GM12873 (cell line): ENCODE results near the gene RBM38.

Source experiments
- TF ChIP-seq, protein P1 (sequence below): IDR thresholded peaks from 2 replicates; pipeline ENCODE4 v1.5.1; 2012; ENCODE audit warnings: low read depth, mild to moderate bottlenecking, moderate library complexity, low read length, control low read depth; ENCODE audit not compliant: insufficient read depth; ENCODE audit errors: missing control alignments

The RBM38 gene

DNA sequence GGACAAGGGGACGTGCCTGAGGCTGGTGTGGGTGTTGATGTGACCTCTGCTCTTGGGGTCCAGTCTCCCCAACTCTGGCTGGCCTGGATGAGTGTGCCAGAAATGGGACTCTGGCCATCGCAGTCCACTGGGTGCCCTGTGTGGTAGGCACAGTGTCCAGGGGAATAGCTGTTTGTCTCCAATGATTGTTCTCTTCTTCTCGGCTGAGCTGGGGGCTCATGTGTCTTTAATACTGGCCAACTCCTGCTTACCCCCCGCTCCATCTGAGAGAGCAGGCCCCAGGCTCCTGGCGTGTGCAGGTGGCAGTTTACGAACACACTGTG, 45.0 kb downstream of the RBM38 start:
- TF ChIP-seq, protein P1, sequence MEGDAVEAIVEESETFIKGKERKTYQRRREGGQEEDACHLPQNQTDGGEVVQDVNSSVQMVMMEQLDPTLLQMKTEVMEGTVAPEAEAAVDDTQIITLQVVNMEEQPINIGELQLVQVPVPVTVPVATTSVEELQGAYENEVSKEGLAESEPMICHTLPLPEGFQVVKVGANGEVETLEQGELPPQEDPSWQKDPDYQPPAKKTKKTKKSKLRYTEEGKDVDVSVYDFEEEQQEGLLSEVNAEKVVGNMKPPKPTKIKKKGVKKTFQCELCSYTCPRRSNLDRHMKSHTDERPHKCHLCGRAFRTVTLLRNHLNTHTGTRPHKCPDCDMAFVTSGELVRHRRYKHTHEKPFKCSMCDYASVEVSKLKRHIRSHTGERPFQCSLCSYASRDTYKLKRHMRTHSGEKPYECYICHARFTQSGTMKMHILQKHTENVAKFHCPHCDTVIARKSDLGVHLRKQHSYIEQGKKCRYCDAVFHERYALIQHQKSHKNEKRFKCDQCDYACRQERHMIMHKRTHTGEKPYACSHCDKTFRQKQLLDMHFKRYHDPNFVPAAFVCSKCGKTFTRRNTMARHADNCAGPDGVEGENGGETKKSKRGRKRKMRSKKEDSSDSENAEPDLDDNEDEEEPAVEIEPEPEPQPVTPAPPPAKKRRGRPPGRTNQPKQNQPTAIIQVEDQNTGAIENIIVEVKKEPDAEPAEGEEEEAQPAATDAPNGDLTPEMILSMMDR, result no peak

DNA sequence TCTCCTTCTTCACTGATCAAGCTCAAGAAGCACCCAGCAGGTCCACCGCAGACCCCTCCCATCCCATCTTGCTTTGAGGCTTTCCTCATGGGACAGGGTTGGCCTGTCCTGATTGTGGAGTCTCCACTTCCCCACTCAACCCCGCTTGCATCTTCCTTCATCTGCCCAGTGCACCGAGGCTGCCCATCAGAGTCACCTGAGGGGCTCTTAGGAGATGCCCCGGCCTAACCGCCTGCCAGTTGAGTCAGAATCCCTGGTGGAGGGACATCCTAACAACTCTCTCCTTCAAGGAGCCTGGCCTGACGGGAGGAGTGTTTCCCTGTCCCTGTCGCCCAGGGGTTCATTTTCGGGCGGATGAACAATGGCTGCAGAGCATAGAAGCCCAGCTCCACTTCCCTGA, 46.1 kb downstream of the RBM38 start:
- TF ChIP-seq, protein P1, result no peak

DNA sequence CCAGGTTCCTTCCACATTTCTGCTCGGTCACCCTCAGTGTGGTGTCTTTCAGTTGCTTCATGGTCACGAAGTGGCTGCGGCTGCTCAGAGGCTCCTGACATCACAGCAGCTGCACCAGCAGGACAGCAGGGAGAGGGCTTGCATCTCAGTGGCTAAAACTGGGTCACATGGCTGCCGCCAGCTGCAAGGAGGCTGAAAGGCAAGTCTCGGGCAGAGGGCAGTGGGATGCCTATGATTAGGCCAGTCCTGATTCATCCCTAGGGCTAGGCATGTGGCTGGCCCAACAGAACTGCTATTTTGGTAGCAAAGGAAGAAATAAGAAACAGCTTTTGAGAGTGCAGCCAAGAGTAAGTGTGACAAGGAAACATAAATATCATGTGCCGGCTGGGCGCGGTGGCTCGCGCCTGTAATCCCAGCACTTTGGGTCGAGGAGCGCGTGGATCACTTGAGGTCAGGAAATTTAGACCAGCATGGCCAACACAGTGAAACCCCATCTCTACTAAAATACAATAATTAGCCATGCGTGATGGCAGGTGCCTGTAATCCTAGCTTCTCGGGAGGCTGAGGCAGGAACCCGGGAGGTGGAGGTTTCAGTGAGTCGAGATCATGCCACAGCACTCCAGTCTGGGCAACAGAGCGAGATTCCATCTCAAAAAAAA, 46.6 kb downstream of the RBM38 start:
- TF ChIP-seq, protein P1, result no peak

DNA sequence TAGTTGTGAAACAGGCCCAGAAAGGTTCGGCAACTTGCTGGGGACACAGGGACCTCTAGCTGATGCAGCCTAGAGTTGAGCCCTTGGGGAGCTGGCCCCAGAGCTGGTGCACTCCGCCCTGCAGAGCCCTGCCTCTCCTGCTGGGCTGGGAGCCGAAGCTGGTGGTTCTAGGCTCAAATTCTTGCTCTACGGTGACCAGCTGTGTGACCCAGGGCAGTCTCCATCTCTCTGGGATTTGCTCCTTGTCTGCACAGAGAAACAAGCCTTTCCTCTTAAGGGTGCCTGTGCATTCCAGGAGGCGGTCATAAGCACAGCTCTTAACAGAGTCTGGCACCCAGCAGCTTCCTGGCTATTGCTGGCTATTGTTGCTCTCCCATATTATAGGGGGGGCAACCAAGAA, 47.4 kb downstream of the RBM38 start:
- TF ChIP-seq, protein P1, result no peak

DNA sequence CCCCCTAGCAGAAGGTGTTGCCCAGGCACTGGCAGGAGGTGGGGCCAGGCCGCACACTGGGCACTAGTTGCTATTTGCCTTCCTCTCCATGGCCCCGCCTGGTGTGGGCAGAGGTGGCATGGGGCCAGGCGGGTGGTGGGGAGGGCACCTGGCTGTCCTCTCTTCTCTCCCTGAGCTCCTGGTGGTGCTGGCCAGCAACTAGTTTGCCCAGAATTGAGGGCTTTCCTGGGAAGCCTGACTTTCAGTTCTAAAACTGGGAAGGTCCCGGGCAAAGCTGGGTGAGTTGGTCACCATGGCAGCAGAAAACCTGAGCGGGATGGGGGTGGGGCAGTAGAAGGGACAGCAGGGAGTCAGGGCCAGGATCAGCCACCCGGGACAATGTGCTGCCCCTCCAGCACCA, 48.2 kb downstream of the RBM38 start:
- TF ChIP-seq, protein P1, result no peak

DNA sequence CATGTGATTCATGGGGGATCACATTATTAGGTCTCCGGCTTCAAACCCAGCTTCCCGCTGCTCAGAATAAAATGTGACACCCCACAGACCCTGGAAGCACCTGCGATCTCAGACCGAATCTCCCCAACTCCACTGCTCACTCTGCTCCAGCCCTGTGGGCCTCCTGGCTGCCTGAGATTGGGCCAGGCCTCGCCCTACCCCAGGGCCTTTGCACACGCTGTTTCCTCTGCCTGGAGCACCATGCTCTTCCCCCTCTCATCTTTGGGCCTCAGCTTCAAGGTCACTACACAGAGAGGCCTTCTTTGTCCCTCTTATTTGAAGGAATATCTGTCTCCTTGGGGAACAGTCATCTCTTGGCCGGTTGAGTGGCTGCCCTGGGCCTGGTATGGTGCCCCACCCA, 48.8 kb downstream of the RBM38 start:
- TF ChIP-seq, protein P1, result no peak

DNA sequence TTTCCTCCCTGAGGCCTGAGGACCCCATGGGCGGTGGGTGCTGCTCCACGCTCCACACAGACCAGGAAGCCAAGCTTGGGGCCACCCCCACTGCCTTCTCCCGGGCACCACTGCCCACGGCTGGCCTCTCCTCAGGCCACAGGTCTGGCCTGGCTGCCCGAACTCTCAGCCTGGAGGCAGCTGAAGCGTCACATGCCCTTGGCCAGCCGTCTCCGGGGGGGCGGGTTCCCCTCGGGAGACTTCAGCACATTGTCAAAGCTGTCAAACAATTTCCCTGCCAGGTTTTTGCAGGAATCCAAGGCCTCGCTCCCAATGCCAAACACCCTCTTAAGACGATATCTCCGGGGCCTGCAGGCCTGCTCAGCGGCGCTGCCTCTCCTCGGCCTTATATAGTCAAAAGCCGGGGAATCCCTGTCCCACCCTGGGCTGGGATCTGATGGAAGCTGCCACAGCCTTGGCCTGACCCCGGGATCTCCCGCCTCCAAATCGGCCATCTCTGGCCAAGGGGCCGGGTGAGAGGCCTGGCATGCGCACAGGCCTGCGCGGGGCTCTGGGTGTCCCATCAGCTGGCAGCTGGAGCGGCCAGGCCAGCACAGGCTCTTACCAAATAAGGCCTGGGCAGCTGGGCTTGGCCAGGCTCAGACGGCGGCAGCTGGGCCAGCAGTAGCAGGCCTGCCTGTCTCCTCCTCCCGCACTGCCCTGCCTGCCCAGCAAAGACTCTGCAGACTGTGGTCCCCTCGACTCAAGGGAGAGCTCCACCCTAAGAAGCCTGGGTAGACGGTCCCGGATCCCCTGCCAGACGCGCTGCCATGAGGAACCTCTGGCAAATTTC, 49.7 kb downstream of the RBM38 start:
- TF ChIP-seq, protein P1, result no peak
